ENCODE results near the gene SUPT3H.
"Not testable (repeated sequence)": the region's sequence is repeated elsewhere in the genome, so short reads cannot be mapped to it uniquely, and the experiment has no call there.

DNA sequence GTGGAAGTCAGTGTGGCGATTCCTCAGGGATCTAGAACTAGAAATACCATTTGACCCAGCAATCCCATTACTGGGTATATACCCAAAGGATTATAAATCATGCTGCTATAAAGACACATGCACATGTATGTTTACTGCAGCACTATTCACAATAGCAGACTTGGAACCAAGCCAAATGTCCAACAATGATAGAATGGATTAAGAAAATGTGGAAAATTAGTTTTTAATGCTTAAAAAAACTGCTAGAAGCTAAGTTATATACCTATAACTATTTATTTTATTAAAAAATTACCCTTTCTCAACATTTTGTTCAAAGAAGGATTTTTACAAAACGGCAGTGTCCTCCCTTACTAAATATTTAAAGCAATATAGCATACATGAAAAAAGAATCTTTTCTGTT, 335.1 kb downstream of the SUPT3H start:
- TF ChIP-seq, protein P1, sequence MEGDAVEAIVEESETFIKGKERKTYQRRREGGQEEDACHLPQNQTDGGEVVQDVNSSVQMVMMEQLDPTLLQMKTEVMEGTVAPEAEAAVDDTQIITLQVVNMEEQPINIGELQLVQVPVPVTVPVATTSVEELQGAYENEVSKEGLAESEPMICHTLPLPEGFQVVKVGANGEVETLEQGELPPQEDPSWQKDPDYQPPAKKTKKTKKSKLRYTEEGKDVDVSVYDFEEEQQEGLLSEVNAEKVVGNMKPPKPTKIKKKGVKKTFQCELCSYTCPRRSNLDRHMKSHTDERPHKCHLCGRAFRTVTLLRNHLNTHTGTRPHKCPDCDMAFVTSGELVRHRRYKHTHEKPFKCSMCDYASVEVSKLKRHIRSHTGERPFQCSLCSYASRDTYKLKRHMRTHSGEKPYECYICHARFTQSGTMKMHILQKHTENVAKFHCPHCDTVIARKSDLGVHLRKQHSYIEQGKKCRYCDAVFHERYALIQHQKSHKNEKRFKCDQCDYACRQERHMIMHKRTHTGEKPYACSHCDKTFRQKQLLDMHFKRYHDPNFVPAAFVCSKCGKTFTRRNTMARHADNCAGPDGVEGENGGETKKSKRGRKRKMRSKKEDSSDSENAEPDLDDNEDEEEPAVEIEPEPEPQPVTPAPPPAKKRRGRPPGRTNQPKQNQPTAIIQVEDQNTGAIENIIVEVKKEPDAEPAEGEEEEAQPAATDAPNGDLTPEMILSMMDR (conservative IDR thresholded peaks at IDR 0.05 in 1 of 2, IDR thresholded peaks at IDR 0.05 in 1 of 2; ENCODE audit: extremely low read depth in 1 of 2, insufficient read depth in 1 of 2, low read depth in 1 of 2, low read length in 2 of 2), result not testable (repeated sequence)
- not testable (repeated sequence) for TF ChIP-seq EZH2 (IDR thresholded peaks at IDR 0.05; ENCODE audit: borderline replicate concordance, low read length)

All from mammary epithelial cell (primary cell).